LNCAP (cell line): ENCODE results near the gene KITLG.

Experiments
- CTCF ChIP-seq: fragments of 450-650 bp; IDR thresholded peaks from 2 replicates; pipeline ENCODE4 v1.5.1; 2017; ENCODE audit warnings: mild to moderate bottlenecking

KITLG gene

GRCh38 chr12:88615490-88615889 is 35.2 kb upstream of the KITLG start:
- no peak for TF ChIP-seq CTCF

GRCh38 chr12:88604646-88605045 is 24.4 kb upstream of the KITLG start:
- no peak for TF ChIP-seq CTCF

GRCh38 chr12:88600272-88600671 is 20.0 kb upstream of the KITLG start:
- no peak for TF ChIP-seq CTCF

GRCh38 chr12:88597365-88597764 is 17.1 kb upstream of the KITLG start:
- no peak for TF ChIP-seq CTCF

GRCh38 chr12:88595697-88596096 is 15.4 kb upstream of the KITLG start:
- TF ChIP-seq CTCF: no peak

- no peak for TF ChIP-seq CTCF
These were observed 14.5 kb upstream of the KITLG start for GRCh38 chr12:88594780-88595179.

- no peak for TF ChIP-seq CTCF
These were observed 11.1 kb upstream of the KITLG start for GRCh38 chr12:88591343-88591742.

GRCh38 chr12:88590851-88591250 is 10.6 kb upstream of the KITLG start:
- TF ChIP-seq CTCF: no peak
